ENCODE data around the gene CAMKMT.

The CAMKMT gene

DNA sequence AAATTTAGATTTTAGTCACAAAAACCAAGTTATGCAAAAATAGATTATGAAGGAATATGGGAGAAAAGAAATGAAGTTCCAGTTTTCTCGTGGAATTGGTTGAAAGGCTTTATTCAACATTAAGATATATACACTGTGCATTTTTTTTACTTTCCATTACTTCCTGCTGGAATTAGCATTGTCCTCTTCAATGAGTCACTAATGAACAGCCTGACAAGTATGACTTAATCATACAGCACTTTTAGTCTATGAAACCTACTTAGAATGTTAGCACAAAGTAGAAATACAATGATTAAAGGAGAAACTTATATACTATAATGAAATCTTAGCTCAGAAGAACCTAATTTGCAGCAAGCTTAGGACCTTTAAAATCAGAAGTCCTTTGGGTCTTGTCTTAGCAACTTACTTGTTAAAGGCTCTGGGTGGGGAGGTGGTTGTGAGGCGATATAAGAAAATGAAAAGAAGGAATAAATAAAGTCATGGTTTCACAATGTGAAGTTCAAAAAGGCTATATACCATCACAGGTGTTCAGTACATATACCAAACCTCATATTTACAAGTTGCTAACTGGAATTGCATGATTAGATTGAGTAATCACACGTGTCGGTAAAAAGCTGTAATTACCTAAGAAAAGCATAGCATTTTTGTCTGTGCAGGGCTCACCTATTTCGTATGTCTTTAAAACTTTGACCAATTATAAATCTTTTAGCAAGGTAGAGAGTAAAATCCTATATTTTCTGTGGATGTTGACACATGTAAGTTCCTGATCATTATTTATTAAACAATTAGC lies 236.8 kb downstream of the CAMKMT start:
- DNase-seq (ENCODE audit: low read depth): no peak

DNA sequence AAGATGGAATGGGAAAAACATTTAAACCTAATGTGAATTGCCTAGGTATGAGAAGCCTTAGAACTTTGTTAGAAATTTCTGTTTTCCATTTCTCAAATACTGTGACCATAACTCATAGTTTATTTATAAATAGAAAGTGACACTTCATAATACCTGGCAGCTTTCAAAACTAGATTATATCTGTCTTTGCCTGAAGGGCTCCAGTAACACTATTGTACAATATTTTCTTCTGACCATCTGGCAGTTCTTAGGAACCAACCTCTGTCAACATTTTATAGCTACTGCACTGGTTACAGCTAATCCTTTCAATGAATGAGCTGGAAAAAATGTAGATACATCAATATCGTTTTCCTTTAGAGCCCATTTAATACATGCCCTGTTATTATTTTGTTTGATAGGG lies 237.4 kb downstream of the CAMKMT start:
- no peak for DNase-seq (ENCODE audit: low read depth)

DNA sequence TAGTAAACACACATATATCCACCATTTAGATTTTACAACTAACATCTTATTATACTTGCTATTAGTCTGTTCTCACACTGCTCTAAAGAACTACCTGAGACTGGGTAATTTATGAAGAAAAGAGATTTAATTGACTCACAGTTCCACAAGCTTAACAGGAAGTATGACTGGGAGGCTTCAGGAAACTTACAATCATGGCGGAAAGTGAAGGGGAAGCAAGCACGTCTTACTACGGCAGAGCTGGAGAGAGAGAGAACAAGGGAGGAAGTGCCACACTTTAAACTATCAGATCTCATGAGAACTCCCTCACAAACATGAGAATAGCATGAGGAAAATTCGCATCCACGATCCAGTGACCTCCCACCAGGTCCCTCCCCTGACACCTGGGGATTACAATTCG lies 240.7 kb downstream of the CAMKMT start:
- DNase-seq (ENCODE audit: low read depth): no peak

DNA sequence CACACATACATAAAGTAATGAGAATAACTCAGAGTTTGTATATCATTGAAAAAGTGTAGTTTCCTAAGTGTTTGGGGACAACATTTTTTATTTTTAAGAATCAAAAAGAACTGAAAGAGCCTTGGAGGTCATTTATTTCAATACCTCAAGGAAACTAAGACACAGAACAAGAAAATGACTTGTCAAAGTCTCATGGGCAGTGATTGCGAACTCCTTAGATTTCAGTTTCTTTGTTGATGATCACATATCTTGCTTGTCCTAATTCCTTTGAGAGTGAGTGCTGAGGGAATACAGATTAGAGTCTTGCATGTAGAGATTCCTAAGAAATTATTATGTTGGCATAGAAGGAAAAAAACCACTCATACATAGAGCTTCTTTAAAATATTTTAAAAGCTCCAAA lies 243.8 kb downstream of the CAMKMT start:
- no peak for DNase-seq (ENCODE audit: low read depth)

DNA sequence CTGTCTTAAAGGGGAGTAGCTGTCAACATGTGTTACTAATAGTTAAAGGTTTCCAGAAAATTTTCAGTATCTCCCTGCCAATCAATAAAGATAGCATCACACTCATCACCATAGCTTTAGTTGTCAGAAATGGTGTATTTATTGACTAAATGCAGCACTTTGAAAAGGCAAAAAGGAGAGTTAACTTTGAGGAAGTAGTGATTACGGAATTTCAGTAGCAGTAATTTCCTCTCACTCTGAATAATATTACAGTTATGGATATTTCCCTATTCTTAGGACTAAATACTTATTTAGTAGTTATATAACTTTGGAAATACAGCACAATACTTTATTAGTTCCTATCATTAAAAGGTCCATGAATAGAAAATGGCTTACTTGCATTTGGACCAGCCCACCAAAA lies 250.5 kb downstream of the CAMKMT start:
- no peak for DNase-seq (ENCODE audit: low read depth)

DNA sequence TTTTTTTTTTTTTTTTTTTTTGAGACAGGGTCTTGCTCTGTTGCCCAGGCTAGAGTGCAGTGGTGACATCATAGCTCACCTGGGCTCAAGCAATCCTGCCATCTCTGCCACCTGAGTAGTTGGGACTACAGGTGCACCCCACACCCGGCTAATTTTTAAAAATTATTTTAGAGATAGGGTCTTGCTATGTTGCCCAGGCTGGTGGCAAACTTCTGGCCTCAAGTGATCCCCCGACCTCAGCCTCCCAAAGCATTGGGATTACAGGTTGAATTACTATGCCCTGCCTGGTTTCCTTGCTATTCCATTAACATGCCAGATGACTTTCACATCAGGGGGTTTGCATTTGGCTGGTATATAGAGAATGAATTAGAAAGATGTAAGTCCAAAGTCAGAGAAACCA lies 253.2 kb downstream of the CAMKMT start:
- no peak for DNase-seq (ENCODE audit: low read depth)

DNA sequence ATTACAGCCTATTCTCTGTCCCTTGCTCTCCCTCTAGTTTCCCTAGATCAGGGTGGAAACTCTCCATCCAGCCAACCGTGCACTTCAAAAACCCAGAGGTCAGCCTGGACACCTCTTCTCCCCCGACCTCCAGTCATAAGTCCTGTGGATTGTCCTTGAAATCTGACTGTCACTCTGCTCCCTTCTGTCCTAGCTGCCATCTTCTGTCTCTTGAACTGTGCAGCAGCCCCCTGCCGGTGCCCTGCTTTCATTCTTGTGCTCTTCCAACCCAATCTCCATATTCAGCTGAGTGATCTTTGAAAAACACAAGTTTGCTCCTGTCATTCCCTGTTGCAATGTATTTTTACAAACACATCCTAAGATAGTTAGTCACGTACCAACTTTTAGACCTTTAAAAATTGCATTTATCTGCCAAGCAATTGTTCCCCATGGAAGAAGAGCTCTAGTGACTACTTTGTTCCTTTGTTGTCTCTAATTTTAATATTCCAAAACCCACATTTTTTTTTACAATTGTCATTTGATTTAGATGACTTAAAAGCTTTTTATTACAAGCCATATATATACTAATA lies 254.3 kb downstream of the CAMKMT start:
- DNase-seq (ENCODE audit: low read depth): no peak

DNA sequence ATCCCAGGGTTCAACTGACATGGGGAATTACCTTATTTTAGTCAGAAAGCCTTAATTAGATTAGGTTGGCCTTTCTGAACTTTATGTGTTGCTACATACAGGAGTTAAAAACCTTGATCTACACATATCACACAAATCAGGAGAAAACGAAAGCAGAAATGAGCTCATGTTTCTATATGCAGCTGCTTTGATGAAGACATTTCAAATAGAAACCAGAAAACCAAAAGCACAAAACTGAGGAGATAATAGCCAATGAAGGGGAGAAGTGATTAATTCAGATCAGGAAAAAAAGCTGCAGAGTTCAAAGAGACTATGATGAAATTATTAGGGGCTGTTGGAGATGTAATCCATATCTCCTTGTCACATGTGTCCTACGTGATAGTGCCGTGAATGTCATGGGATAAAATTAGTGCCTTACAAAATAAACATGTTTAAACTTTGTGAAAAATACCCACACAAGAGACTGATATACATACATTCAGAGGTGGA lies 255.0 kb downstream of the CAMKMT start:
- no peak for DNase-seq (ENCODE audit: low read depth)

DNA sequence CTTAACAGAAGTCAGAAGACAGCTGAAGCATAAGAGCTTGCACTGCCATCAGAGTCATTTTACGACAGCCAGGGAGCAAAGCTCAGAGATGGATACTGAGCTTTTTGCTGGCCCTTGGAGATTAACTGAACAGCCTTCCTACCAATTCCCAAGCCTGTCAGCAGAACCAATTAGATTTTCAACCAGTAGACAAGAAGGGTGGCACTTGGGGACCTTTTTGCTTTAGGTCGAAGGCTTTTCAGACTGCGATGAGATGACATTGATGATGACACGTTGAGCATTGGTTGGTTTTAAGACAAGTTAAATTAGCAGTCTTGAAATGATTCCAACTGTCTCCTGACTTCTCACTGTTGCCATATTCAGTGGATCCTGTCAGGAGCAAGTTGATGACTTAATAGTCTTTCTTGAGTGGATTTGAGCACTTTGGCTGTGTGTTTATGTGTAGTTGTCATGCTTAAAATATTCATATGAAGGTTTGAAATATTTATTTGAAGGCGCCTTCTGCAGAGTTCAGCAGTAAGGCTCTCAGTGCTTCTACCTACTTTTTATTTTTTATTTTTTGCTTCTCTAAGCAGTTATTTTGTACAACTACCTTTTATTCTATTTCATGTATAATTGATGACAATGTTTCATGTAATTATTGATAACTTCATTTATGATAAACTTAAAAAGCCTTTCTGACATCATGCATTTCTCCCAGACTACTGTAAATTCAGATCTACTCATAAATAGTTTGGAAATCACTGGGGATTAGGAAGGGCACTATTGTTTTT lies 256.7 kb downstream of the CAMKMT start:
- no peak for DNase-seq (ENCODE audit: low read depth)

DNA sequence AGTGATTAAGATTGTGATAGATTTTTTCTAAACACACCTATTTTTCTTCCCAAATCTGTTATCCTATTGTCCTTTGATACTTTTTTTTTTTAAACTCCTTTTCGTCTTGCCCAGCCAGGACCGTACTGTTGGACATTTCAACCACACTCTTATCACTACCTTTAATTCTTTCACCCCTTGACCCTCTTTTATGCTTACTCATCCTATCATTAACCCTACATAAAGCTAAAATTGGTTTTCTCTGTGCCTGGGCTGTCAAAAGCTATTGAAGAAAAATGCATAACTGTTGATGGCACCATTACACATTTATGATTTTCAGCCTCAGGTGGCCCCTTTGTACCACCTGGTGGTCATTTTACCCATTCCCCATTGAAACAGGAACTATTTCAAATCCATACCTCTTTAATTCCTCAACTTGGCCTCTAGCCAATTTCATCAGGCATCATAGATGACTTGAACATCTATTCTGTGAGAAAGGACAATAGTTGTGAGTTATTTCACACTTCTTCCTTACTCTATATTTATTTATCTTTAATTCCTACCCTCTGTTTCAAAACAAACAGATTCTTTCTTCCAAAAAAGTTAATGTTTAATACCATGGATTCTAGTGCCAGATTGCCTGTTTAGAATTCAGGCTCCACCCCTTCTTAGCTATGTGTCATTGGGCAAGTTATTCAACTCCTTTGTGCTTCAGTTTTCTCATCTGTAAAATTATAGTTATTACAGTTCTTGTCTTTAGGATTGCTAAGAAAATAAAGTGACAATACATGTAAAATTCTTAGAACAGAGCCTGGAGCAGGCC lies 258.6 kb downstream of the CAMKMT start:
- DNase-seq (ENCODE audit: low read depth): no peak

DNA sequence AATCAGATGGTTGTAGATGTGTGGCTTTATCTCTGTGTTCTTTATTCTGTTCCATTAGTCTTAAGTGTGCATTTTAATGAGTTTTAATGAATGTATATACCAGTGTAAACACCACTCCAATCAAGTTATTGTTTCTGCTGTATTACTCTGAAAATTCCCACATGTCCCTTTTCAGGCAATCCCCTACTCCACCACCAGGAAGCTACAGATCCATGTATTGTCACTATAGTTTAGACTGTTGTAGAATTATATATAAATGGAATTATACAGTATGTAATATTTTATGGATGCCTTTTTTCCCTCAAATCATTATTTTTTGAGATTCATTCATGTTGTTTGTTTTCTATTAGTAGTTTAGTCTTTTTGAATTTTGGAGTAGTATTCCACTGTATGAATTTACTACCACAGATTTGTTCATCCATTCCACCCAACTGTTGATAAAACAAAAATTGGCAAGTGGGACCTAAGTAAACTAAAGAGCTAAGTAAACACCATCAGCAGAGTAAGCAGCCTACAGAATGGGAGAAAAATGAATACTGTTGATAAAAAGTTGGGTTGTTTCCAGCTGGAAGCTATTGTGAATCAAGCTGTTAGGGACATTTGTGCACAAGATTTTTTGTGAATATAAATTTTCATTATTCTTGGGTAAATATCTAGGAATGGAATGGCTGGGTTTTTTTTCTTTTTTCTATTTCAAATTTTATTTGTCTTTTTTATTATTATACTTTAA lies 262.0 kb downstream of the CAMKMT start:
- no peak for DNase-seq (ENCODE audit: low read depth)

DNA sequence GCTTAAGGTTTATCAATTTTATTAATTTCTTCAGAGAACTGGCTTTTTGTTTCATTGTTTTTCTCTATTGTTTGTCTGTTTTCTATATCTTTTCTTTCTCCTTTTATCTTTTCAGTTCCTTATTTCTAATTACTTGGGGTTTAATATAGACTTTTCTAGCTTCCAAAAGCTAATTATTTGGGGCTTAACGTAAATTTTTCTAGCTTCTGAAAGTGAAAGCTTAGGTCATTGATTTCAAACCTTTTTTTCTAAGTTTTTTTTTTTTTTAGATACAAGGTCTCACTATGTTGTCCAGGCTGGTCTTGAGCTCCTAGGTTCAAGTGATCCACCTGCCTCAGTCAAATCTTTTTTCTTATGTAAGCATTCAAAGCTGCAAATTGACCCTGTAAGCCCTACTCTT lies 266.6 kb downstream of the CAMKMT start:
- DNase-seq (ENCODE audit: low read depth): no peak

DNA sequence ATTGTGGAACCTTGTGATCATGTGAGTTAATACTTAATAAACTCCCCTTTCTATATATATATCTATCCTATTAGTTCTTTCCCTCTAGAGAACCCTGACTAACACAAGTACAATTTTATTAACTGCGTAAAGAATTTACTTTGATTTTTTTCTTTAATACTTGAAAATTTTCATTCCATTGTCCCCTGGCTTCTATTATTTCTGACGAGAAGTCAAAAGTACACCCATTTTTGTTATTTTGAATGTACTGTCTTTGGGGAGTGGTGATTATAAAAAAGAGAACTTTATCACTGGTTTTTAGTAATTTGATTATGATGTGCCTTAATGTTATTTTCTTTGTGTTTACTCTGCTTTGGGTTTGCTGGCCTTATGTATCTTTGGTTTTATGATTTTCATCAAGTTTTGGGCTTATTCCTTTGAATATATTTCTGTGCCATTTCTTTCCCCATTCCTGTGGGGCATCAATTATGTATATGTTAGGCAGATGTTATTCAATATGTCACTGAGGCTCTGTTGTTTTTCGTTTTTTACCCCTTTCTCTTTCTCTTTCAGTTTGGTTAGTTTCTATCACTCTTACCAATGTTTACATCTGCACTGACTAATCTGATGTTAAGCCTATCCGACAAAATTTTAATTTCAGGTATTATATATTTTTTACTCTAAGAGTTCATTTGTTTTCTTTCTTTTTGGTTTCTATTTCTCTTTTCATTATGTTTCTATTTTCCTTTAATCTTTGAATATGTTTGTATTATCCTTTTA lies 271.4 kb downstream of the CAMKMT start:
- DNase-seq (ENCODE audit: low read depth): no peak

DNA sequence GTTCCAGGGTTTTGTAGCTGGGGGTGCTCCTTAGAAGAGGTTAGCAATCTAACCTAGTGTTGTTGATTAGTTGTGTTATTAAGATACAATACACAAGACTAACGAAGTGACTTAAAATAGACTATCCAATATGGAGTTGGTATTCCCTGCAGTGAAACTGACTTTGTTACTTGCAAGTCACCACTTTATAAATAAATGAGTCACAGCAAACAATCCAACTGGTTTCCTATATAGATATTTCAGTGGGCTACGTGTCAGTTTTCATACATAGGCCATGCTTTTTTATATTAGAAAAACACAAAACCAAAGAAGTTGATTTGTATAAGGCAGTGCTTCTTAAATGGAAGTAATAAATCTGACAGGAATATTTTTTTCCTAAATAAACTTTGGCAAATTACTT lies 274.0 kb downstream of the CAMKMT start:
- peak; percentile 31 for DNase-seq (ENCODE audit: low read depth)

DNA sequence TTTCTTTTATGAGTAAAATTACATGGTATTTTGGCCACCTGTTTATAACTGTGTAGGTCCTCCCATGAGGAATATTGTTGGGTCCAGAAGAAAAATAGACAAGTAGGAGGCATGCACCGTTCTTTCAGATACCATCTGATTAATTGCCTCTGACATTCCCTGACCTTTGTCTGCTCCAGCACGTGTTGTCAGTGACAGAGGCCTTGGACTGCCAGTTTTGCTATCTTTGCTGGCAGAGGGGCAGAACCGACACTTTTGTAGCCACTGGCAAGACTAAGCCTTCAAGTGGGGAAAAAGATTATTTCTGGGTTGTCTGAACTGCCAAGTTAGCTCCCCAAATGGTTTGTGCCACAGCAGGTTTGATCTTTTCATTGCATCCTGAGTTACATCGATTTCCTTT lies 276.9 kb downstream of the CAMKMT start:
- no peak for DNase-seq (ENCODE audit: low read depth)

DNA sequence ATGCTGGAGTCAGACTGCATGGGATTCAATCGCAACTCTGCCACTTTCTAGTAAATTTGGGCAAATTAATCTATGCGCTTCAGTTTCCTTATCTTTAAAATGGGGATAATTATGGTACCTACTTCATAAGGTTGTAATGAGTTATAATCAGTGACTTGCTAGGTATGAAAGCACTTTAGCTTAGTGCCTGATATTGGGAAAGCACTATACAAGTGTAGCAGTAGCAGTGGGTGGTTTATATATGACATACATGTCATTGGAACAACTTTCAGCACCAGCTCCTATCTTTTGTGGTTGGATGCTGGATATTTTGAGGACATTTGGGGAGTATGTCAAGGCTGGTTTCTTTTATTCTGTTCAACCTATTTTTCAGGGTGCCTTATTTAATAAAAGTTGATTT lies 277.7 kb downstream of the CAMKMT start:
- no peak for DNase-seq (ENCODE audit: low read depth)

DNA sequence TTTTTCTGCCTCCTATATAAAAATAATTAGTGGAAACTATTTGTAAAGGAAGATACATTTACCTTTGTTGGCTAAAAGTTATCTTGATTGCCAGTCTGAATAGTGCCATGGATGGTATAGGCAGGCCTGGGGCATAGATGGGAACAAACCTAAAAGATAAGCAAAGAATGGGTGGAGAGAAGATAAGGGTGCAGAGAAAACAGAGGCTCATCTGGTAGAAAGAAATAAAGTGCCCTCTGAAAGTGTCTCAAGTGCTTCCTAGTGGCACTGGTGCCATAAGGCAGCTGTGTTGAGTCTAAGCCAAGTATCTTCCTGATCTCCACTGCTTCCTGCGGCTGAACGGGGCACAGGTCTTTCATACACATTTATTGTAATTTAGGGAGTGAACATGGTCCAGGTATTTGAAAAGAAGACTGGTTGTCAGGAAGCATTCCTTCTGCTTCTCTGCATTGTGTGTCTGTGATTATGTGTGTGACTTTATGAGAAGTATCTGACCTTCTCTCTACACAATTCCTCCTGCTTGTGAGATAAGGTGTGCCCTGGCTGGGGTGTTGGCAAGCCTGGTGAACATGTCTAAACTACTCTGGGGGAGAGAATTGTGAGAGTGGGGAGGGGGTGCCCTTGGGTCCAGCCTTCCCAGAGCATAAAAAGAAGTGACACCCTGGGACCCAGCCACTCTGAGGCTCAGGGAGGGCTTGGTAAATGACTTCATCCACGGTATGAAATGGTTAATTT lies 280.5 kb downstream of the CAMKMT start:
- DNase-seq (ENCODE audit: low read depth): no peak

DNA sequence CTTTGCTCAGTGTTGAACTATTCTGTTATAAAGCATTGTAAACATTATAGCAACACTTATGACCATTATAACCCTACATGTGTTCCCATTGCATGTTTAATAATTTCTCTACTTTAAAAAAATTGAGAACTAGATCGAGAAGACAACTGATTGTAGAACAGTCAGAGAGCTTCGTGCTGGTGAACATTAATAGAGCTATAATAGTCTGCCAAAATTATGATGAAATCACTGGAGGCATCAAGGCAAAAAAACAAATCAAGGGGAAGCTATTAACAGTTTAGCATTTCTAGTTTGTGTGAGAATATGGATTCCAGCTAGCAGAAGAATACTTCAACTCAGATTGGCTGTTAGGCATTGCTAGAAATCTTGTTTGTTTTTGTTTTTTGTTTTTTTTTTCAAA lies 284.2 kb downstream of the CAMKMT start:
- DNase-seq (ENCODE audit: low read depth): no peak

DNA sequence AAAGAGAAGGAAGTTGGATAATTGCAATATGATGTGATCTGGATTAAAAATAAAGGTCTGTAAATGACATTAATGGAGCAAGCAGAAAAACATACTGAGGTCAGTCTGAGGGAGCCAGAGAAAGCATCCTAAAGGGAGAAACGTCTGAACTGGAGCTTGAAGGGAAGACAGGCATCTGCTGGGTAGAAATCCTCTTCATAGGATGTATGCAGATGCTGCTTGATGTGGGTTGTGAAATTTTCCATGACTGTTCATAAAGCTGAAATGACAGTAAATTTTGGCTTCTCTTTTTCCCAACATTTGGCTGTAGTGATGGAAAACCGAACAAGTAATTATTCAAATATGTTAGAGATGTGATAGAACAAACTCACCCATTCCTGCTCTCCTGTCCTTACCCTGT lies 287.6 kb downstream of the CAMKMT start:
- no peak for DNase-seq (ENCODE audit: low read depth)

DNA sequence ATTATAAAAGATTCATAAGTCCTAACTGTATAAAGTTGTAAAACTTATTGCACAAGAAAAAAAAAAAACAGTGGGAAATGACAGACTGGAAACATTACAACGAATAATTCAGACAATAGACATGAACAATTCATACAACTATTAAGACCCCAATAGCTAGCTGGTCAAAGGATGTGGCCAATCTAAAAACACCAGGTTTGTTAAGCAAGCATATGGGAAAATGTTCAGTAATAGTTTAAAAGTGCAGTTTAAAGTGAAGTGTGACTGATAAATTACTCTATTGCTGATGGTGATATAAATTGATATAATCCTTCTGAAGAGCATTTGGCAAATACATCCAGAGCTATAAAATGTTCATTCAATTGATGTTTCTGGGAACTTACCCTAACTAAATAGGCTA lies 289.0 kb downstream of the CAMKMT start:
- DNase-seq (ENCODE audit: low read depth): no peak

Data from ELR (cell line).